HG02588 (cell line): ENCODE results near the gene YWHAE.
"Not testable (repeated sequence)": the region's sequence is repeated elsewhere in the genome, so short reads cannot be mapped to it uniquely, and the experiment has no call there.

ENCODE experiments used
- ATAC-seq: cut with Tn5 transposase; IDR thresholded peaks from one replicate; pipeline ENCODE4 v1.9.1; 2021; ENCODE audit warnings: mild to moderate bottlenecking, moderate library complexity; ENCODE audit not compliant: unreplicated experiment

The YWHAE gene

DNA sequence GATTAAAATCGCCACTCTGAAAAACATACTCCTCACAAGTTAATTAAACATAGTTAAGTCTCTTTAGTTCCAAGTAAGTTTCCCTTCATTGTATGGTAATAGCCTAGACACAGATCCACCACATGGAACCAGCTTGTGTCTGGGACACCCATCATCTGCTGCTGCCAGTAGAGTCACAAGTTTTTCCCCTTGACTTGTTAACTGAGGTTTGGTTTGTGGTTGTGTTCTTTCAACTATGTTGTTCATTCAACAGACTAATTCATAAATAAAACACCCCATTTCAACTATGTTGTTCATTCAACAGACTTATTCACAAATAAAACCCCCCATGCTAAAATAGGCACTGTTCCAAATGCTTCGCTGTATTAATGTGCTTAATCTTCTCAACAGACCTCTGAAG, 24.4 kb downstream of the YWHAE start:
- no peak for ATAC-seq

DNA sequence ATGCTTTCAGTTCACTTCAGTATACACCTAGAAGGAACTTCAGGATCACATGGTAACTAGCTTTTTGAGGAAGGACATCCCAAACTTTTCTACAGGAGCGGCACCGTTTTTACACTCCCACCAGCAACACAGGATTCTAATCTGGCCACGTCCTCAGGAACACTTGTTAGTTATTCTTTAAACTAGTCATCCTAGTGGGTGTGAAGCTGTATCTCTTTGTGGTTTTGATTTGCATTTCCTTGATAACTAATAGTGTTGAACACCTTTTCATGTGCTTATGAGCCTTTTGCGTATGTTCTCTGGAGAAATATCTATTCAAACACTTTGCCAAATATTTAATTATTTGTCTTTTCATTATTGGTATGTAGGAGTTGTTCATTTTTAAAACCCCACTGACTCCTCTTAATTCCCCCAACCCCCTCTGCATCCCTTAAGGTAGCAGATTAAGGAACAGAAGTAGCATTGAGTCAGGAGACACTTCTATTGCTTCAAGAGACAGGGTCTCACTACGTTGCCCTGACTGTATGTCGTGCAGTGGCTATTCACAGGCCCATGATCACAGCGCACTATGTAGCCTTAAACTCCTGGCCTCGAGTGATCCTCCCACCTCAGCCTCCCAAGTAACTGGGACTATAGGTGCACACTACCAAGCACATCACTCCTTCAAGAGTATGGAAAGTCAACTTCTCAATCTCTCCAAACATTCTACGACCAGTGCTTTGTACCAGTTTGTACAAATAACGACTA, 25.4 kb downstream of the YWHAE start:
- no peak for ATAC-seq

DNA sequence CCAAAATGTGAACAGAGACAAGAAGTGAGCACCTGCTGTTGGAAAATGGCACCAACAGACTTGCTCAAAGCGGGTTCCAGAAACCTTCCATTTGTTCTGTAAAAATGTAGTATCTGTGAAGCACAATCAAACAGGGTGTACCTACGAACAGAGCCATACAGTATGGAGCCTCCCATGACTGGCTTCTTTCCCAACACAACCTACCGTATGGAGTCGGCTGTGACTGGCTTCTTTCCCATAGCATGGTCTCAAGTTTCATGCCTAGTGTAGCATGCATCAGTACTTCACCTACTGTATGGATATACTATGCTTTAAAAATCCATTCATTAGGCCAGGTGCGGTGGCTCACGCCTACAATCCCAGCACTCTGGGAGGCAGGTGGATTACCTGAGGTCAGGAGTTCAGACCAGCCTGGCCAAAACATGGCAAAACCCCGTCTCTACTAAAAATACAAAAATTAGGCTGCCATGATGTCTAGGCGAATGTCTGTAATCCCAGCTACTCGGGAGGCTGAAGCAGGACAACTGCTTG, 26.2 kb downstream of the YWHAE start:
- ATAC-seq: no peak

DNA sequence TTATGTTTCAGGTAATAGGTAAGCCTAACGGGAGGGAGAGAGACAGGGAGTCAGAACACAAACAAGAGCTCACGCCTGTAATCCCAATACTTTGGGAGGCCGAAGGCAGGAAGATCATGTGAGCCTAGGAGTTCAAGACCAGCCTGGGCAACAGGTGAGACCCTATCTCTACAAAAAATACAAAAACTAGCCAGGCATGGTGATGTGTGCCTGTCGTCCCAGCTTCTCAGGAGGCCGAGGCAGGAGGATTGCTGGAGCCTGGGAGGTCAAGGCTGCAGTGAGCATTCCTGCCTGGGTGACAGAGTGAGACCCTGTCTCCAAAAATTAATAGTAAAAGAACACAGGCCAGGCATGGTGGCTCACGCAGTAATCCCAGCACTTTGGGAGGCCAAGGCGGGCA, 27.4 kb downstream of the YWHAE start:
- ATAC-seq: no peak

DNA sequence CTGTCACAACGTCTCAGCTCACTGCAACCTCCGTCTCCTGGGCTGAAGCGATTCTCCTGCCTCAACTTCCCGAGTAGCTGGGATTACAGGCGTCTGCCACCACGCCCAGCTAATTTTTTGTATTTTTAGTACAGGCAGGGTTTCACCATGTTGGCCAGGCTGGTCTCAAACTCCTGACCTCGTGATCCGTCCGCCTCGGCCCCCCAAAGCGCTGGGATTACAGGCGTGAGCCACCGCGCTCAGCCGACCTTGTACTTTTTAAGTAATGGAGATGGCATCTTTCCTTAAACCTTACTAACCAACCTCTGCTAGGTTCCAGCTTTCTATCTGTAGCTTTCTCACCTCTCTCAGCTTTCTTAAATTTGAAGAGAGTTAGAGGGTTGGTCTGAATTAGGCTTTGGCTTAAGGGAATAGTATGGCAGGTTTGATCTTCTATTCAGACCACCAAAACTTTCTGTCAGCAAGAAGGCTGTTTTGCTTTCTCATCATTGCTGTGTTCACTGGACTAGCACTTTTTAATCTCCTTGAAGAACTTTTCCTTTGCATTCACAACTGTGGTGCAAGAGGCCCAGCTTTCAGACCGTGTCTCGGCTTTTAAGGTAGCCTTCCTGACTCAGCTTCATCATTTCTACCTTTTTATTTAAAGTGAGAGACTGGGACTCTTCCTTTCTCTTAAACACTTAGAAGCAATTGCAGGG, 28.0 kb downstream of the YWHAE start:
- ATAC-seq: no peak

DNA sequence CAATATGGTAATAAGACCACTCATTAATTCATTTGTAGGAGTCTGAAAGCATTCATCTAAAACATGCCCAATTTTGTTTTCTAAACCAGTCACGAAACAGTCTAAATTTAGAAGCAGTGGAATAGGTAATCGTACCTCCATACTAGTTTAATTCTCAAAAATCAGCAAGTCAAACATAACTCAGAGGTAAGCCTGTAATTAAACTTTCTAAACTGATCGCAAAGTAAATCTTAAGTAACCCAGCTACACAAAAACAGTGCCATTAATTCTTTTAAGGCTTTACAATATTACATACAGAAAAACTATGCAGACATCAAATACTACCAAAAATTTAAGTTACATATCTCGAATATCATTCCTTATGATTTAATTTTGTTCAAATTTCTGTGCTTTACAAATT, 31.4 kb downstream of the YWHAE start:
- no peak for ATAC-seq

DNA sequence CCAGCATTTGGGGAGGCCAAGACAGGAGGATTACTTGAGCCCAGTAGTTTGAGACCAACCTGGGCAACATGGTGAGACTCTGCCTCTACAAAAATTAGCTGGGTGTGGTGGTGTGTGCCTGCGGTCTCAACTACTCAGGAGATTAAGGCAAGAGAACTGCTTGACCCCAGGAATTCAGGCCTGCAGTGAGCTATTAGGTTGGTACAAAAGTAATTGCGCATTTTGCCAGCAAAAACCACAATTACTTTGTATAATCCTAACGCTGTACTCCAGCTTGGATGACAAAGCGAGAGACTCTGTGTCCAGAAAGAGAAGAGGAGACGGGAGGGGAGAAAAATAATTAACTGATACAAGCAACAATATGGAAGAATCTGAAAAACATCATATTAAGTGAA, 32.7 kb downstream of the YWHAE start:
- ATAC-seq: no peak

DNA sequence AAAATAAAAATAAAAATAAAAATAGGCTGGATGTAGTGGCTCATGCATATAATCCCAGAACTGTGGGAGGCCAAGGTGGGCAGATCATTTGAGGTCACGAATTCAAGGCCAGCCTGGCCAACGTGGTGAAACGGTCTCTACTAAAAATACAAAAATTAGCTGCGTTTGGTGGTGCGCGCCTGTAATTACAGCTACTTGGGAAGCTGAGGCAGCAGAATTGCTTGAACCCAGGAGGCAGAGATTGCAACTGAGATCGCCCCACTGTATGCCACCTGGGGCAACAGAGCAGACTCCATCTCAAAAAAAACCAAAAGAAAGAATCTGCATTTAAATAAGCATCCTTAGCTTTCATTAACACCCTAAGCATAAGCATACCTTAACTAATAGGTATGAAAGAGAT, 33.8 kb downstream of the YWHAE start:
- no peak for ATAC-seq

DNA sequence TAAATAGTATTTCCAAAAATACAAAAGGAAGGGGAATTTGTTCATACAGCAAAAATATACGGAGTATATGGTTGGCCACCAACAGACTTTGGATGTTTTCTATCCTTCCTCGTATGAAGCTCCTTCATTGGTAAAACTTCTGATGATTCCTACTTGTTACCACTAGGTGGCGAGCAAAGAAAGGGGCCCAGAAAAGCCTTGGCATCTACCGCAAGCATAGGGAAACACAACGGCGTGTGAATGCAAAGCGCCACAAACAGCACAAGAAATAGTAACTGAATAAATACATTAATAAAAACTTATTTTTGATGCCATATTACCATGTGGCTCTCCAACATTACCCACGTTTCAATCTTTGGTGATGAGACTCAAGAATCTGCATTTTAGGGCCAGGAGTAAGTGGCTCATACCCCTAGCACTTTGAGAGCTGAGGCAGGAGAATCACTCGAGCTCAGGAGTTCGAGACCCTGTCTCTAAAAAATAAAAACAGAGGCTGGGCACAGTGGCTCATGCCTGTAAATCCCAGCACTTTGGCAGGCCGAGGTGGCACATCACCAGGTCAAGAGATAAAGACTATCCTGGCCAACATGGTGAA, 34.5 kb downstream of the YWHAE start:
- no peak for ATAC-seq

DNA sequence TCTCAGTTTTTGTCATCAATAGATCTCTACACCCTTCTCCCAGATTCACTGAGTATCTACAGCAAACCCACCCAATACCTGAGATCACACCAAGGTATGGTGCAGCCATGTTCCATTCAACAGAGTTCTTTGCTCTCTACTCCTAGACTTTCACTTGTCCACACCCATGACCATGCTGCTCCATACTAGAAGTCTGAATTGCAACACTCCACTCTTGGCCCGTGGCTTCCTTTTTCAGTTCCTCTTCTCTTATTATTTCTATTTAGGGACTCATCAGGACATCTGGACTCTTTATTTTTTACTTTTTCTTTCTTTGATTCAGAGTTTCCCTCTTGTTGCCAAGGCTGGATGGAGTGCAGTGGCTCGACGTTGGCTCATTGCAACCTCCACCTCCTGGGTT, 37.1 kb downstream of the YWHAE start:
- no peak for ATAC-seq

DNA sequence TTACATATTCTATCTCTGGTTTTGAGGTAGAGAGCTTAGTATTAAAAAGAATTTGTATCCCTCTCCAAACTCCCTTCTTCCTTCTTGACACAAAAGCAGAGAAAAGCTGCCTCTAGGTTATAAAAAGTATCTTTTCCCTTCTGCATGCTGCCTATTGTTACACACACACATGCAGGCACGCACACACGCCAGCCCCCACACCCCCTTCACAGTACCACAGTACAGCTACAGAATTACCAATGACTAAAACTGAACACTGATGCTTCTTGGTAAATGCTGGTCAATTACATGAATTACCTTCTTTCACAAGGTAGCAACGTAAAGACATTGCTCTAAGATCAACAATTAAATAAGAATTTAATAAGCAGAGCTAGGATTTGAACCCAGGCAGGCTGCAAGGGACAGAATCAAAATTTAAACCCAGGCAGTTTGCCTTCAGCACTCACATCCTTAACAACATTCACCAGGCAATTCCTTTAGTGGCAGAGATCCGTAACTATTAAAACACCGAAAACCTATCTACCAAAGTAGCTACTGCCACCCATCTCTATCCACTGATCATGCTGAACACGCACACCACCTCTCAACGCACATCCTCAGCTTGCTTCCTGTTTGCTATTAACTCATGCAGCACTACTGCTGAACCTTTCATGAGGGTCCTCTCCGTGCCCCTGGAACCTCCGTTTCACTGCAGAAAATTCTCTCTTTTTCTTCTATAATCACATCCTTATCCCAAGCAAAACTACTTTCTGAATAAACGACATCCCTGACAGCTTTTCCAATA, 37.8 kb downstream of the YWHAE start:
- ATAC-seq: no peak

DNA sequence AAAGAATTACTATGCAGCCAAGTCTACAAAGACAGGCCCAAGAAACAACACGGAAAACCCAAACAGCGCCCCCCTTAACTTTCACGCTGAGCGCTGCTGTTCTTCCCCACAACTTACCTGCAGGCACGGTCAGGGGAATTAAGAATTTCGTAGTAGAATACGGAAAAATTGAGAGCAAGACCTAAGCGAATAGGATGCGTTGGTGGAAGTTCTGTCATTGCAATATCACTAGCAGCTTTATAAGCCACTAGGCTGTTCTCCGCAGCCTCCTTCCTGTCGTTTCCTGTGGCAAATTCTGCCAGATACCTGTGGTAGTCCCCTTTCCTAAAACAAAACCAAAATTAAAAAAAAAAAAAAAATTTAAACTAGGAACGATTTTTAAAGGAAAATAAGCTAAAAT, 39.0 kb downstream of the YWHAE start:
- ATAC-seq: no peak

DNA sequence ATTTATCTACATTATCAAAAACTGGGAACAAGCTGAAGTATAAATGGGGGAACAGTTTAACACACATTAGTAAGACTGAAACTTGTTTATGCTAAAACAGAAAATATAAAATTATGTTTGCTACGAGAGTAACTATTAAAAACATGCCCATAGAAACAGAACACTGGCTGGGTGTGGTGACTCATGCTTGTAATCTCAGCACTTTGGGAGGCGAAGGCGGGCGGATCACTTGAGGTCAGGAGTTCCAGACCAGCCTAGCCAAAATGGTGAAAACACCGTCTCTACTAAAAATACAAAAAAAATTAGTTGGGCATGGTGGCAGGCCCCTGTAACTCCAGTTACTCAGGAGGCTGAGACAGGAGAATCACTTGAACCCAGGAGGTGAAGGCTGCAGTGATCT, 39.7 kb downstream of the YWHAE start:
- not testable (repeated sequence) for ATAC-seq

DNA sequence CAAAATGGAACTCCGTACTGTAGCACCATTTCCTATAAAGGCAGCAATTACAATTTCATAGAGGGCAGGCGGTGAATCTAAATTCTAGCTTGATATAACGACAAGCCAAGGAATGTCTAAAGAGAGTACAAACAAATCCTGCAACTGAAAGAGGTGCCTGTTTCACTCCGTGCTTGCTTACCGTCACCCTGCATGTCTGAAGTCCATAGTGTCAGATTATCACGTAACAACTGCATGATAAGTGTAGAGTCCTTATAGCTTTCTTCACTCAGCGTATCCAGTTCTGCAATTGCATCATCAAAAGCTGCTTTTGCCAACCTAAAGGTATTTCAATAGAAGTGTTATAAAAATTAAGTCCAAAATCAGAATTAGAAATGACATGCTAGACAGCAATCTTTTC, 46.0 kb downstream of the YWHAE start:
- ATAC-seq: no peak

DNA sequence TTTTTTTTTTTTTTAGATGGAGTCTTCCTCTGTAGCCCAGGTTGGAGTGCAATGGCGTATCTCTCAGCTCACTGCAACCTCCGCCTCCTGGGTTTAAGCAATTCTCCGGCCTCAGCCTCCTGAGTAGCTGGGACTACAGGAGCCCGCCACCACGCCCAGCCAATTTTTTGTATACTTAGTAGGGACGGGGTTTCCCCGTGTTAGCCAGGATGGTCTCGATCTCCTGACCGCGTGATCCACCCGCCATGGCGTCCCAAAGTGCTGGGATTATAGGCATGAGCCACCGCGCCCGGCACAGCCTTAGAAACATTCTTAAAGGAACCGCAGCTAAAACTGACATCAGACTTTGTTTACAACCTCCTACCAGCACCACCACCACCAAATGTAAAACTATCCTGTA, 47.5 kb downstream of the YWHAE start:
- not testable (repeated sequence) for ATAC-seq

DNA sequence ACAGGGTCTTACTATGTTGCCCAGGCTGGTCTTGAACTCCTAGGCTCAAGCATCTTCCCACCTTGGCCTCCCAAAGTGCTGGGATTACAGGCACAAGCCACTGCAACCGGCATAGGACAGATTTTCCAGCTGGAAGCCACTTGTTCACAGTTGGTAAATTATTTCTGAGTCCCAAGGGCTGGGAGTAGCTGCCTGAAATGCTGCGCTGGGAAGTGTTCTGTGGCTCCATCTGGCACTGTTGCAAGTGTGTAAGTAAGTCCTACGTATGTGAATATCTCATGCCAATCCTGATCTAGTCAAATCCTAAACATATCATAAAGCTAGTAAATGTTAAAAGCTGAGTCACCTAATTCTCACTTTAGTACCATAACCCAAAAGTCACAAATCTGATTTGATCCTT, 48.1 kb downstream of the YWHAE start:
- no peak for ATAC-seq

DNA sequence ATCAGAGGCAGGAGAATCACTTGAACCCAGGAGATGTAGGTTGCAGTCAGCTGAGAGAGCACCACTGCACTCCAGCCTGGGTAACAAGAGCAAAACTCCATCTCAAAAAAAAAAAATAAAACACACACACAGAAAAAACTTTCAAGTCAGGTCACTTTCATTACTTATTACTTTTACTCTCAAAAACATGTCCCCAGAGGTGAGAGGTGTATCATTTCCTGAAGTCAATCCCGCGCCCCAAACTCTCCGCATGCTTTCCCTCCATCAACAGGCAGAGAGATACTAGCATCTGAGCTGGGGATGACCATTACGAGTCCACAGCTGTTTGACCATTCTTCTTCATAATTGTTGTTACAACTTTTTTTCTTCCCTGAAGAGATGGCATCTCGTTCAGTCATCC, 48.7 kb downstream of the YWHAE start:
- ATAC-seq: no peak

DNA sequence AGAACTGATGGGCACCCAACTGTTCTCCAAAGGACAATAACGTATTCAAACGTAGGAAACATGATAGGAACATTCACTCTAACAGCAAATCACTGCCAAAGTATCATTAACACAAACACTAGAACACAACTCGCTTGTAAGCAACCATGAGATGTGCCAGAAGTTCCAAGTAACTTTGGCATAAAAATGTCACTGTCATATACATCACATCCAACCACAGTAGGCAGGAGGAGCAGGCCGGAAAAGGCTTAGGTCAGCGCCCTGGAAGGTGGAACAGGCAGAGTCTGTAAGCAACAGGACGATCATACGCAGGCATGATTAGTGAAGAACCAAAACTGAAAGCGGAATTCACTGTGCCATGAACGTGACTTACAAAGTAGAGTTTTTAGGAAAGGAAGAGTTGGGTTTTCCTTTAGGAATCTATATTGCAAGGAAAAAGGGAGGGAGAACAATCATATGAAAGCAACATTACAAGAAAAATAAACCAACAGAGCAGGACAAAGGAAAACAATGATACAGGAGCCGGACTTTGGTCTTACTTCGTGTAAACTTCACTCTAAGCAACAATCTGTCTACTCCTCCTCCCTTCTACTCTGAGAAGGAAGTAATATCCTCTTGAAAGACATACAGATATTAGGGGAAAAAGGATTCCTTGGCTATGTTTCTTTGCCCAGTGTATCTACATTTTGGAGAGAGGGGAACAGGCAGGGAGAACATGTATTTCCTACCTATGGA, 52.3 kb downstream of the YWHAE start:
- ATAC-seq: no peak

DNA sequence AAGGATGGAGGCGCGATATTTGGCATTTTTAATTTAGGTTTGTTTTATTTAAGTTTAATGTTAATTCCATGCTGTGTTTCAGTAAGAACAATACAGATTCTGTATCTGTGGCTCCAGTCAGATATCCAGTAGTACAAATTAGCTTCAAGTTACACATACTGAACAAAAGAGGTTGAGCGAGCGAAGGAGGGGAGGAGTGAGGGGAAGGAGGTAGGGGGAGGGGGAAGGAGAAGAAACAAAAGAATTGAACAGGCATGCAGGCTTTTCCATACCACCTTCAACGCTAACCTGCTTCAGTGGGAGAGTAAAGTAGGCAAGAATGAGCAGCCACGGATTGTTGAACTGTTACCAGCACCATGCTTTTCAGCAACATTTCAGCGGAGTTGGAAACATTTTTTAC, 55.5 kb downstream of the YWHAE start:
- no peak for ATAC-seq

DNA sequence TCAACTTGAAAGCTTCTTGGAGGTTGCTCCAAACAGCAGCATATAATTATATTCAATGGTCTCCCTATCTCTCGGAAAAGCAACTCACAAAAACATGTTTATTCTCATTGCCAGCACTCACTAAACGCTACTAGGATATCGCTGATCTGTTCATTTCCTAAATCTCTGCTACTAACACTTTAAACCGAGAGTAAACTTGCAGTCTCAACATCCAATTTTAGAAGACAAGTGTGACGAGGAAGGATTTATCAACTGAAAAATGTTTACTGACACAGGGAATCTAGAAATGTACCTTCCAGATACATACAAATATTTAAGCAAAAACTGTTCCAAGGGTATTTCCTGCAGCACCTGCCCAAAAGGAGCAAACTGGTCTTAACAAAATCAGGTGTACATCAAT, 56.5 kb downstream of the YWHAE start:
- no peak for ATAC-seq

DNA sequence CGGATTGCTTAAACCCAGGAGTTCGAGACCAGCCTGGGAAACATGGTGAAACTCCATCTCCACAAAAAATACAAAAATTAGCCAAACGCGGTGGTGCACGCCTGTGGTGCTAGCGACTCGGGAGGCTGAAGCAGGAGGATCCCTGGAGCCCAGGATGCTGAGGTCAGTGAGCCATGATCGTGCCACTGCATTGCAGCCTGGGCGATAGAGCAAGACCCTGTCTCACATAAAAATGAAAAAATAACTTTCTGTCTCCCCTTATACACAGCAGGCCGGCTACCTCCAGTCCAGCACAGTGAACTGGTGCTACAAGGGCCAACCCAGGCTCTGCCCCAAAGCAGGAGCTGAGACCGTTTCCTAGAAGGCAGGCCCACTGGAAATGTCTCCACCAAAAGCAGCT, 59.7 kb downstream of the YWHAE start:
- no peak for ATAC-seq
